HL-60/S4 (cell line): ENCODE data around the gene RAET1G.

ENCODE experiments used
- in situ Hi-C: fragments of 300-500 bp; cut with MboI; formaldehyde crosslinking; loops from 2 replicates; pipeline ENCODE4 v1.14.3; 2022; ENCODE audit warnings: low sequenced_read_pairs

Gene RAET1G

DNA sequence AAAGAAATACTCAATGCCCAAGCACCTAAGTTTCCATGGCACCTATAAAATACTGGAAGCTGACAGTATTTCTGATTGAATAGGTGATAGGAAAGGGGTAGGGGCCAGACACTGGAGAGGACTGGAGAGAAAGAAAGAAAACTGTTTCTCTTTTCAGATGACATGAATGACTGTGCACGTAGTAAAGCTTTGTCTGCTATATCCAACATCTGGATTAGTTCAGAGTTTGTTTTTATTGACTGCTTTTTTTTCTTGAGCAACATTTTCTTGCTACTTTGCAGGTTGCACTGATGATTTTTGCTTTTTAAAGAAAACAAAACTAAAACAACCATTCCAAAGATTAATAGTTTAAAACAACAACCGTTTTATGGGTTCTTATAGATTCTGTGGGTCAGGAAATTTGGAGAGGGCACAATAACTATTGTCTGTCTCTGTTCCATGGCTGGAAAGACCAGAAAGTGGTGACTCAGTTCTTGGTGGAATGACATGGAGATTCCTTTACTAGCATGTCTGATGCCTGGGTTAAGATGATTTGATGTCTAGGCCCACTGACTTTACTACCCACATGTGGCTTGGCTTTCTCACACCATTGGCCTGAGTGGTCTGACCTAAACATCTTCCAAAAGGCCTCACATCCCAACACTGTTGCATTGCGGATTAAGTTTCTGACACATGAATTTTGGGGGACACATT is 46.5 kb downstream of the RAET1G start:
- in situ Hi-C loops, result no loop called here

- in situ Hi-C loops, result no loop called here
These were observed 50.7 kb downstream of the RAET1G start for GRCh38 chr6:149872233-149872632.

GRCh38 chr6:149871182-149871581 is 51.7 kb downstream of the RAET1G start:
- in situ Hi-C loops, result no loop called here

DNA sequence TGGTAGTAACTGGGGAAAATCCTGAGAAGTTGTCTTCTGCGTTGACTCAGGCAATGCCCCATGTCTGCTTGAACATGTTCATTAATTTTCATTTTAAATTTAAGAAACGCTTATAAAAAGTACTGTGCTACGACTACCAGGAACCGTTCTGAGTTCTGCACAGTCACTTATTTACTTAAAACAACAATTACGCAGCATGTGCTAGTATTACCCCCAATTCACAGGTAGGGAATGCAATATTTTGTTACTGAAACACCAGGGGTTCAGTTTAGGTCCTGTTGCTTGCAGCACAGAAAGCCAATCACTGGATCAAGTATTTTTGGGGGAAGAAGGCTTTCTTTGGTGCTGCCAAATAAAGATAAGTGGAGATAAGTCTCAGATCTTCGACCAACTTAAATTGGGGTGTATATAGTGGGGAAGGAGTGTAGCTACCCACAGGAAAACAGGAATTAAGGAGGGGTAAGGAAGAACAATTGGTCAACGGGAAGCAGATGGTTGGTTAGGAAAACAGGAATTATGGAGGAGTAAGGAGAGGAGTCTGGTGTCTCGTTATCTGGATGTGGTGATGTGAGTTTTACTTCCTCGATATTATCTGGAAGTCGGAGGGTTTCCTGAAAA is 53.5 kb downstream of the RAET1G start:
- in situ Hi-C loops, result no loop called here

DNA sequence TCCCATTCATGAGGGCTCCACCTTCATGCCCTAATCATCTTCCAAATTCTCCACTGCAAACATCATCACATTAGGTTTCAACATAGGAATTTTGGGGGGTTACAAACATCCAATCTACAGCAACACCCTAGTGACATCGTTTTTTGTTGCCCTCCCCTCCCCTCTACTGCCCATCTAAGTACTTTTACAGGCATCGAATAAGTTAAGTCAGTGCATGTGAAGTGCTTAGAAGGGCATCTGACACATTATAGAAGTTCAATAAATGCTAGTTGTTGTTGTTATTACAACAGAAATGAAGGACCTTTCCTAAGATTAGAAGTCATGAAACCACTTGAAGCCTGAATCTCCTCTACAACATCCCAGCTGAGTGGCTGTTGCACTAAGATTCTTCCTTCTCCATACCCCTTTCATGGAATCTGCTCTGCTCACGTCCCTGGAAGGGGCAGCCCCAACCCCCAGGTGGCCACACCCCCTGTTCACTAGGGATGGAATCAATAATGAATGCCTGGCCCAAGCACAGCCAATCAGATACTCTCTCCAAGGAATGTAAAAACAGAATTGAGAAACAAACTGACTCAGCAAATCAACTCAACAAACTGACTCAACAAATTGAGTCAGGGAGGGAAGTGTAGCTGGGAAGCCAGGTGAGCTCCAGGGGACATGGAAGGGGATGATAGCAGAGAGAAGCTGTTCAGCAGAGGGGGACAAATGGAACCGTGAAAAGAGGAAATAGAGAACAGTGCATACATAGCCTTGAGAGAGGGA is 54.9 kb downstream of the RAET1G start:
- in situ Hi-C loops, result no loop called here
